ENCODE results near the gene TMEM167A.

DNA sequence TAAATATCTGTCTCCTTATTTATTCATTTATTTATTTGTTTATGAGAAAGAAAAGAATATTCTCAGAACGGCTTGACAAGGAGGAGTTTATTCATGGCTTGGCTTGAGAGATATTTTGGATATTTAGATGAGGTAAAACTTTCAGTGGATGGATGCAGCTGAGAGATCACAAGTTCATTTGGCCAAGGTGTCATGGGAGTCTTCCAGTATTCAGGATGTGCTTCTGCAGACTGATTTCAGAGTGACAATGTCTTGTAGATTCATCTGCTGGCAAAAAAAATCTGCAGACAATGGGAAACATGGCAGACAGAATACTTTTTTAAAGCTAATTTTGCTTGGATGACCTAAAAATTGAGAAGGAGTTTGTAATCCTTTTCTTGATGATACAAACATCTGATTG is 38.6 kb upstream of the TMEM167A start:
- TF ChIP-seq, protein P1, sequence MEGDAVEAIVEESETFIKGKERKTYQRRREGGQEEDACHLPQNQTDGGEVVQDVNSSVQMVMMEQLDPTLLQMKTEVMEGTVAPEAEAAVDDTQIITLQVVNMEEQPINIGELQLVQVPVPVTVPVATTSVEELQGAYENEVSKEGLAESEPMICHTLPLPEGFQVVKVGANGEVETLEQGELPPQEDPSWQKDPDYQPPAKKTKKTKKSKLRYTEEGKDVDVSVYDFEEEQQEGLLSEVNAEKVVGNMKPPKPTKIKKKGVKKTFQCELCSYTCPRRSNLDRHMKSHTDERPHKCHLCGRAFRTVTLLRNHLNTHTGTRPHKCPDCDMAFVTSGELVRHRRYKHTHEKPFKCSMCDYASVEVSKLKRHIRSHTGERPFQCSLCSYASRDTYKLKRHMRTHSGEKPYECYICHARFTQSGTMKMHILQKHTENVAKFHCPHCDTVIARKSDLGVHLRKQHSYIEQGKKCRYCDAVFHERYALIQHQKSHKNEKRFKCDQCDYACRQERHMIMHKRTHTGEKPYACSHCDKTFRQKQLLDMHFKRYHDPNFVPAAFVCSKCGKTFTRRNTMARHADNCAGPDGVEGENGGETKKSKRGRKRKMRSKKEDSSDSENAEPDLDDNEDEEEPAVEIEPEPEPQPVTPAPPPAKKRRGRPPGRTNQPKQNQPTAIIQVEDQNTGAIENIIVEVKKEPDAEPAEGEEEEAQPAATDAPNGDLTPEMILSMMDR (IDR thresholded peaks at IDR 0.05; ENCODE audit: control extremely low read depth in 1 of 3, insufficient read depth in 1 of 3, low read depth in 1 of 3, low read length in 3 of 3), result no peak
- no peak for TF ChIP-seq KDM5A (IDR thresholded peaks at IDR 0.05; ENCODE audit: low read length)
- no peak for TF ChIP-seq TBP (IDR thresholded peaks at IDR 0.05; ENCODE audit: low read depth, low read length)
- TF ChIP-seq RNF2 (IDR thresholded peaks at IDR 0.05; ENCODE audit: borderline replicate concordance, low read depth, low read length, missing control alignments, poor library complexity, severe bottlenecking), result no peak
- no peak for TF ChIP-seq RBBP5 (IDR thresholded peaks at IDR 0.05; ENCODE audit: borderline replicate concordance, low read depth, low read length)

Measured in H1 (cell line).